Activated T-cell treated with anti-CD3 and anti-CD28 coated beads, Interleukin-2, amount 50 U/mL, for 48 hours (primary cell): ENCODE measurements around the gene DOCK4.

Experiments used
- DNase-seq, 2 experiments: peaks; one replicate each; pipeline ENCODE4 v3.0.0-alpha.2; 2020

The DOCK4 gene

GRCh38 chr7:112156412-112156811 lies 49.8 kb downstream of the DOCK4 start:
- DNase-seq = no peak

- DNase-seq = no peak
Measured at GRCh38 chr7:112154690-112155089, 51.5 kb downstream of the DOCK4 start.

- DNase-seq = no peak
Measured at GRCh38 chr7:112152186-112152585, 54.0 kb downstream of the DOCK4 start.

GRCh38 chr7:112150823-112151641 lies 55.2 kb downstream of the DOCK4 start:
- no peak for DNase-seq

- no peak for DNase-seq
Measured at GRCh38 chr7:112149734-112150133, 56.5 kb downstream of the DOCK4 start.

- no peak for DNase-seq
Measured at GRCh38 chr7:112147793-112148361, 58.3 kb downstream of the DOCK4 start.

GRCh38 chr7:112145206-112145605 lies 61.0 kb downstream of the DOCK4 start:
- DNase-seq = no peak

- no peak for DNase-seq
Measured at GRCh38 chr7:112144284-112145059, 61.7 kb downstream of the DOCK4 start.

- no peak for DNase-seq
Measured at GRCh38 chr7:112143582-112143981, 62.6 kb downstream of the DOCK4 start.

GRCh38 chr7:112143136-112143535 lies 63.1 kb downstream of the DOCK4 start:
- no peak for DNase-seq

GRCh38 chr7:112140600-112140999 lies 65.6 kb downstream of the DOCK4 start:
- DNase-seq = no peak

- DNase-seq = no peak
Measured at GRCh38 chr7:112138938-112139337, 67.3 kb downstream of the DOCK4 start.

GRCh38 chr7:112138325-112138852 lies 67.8 kb downstream of the DOCK4 start:
- no peak for DNase-seq

- no peak for DNase-seq
Measured at GRCh38 chr7:112137141-112138101, 68.8 kb downstream of the DOCK4 start.

GRCh38 chr7:112136271-112137008 lies 69.8 kb downstream of the DOCK4 start:
- DNase-seq = no peak

- no peak for DNase-seq
Measured at GRCh38 chr7:112135815-112136214, 70.4 kb downstream of the DOCK4 start.

GRCh38 chr7:112134039-112134438 lies 72.2 kb downstream of the DOCK4 start:
- no peak for DNase-seq

- DNase-seq = no peak
Measured at GRCh38 chr7:112133328-112133727, 72.9 kb downstream of the DOCK4 start.

- no peak for DNase-seq
Measured at GRCh38 chr7:112132051-112132694, 74.0 kb downstream of the DOCK4 start.

GRCh38 chr7:112130729-112131410 lies 75.3 kb downstream of the DOCK4 start:
- DNase-seq = no peak
